HG03469 (cell line): ENCODE results near the gene OR6P1.

Experiments used
- ATAC-seq: cut with Tn5 transposase; IDR thresholded peaks from one replicate; pipeline ENCODE4 v1.9.1; 2021; ENCODE audit warnings: mild to moderate bottlenecking, moderate library complexity, moderate number of reproducible peaks; ENCODE audit not compliant: unreplicated experiment

The OR6P1 gene

DNA sequence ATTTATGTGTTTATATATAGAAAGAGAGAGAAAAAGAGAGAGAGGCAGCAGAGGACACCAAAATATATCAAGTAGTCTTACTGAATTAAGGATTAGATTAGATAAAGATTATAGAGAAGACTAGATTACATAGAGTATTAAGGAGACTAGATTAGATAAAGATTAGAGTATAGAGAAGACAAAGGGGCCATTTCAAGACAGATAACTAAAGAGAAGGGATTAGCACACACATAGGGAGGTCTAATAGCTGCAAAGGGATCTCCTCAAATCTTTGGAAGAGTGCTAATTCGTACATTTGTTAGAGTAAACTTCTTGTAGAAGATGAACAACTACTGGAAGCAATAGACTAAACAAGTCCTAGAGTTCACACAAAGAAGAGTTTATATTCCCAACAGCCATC, 50.4 kb downstream of the OR6P1 start:
- no peak for ATAC-seq

DNA sequence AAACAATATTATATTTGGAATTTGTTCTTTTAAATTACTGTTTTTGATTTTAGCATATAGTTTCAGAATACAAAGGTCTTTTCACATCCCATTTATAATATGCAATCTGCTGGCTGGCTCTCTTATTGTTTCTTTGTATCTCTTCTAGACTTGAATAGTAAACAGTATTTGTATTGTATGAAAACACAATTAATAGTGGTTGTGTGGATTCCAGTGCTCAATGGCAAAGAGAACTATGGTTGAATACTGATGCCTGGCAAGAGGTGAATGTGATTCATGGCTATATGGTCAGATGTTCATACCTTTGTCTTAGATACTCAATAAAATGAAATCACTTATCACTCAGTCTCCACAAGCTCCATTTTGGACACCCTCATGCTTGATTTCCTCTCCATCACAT, 53.4 kb downstream of the OR6P1 start:
- ATAC-seq, result no peak
